ENCODE data around the gene PLEKHF1. TPM values are rescaled to one million over a fixed set of nuclear protein-coding genes. Genes with fewer than 3 reads are reported as not detected.

The PLEKHF1 gene
- total and polyA plus RNA-seq, 2 donors (not counting 1 experiment from before 2014, with no cell fraction given), result 5.5 to 9.8 TPM

GRCh38 chr19:29630655-29631054 lies 34.6 kb upstream of the PLEKHF1 start:
- Histone ChIP-seq H3K4me2 (replicated peaks; ENCODE audit: low read depth, low read length, poor library complexity, severe bottlenecking) (no peak overlapping the region), H4K20me1 (ENCODE audit: control insufficient read depth, insufficient read depth, low read length, poor library complexity, severe bottlenecking) (no peaks in the 10 kb centered on the region), H3K79me2 (ENCODE audit: control insufficient read depth, insufficient read depth, low read length) (no peaks in the 10 kb centered on the region), H3K27ac (ENCODE audit: low read length in 2 of 2) (no peak overlapping the region), H3K36me3 (replicated peaks in 1 of 2; ENCODE audit: control extremely low read depth in 1 of 2, control insufficient read depth in 1 of 2, extremely low read depth in 1 of 2, insufficient read depth in 2 of 2, low read length in 1 of 2) (no peaks in the 10 kb centered on the region), H3K4me3 (ENCODE audit: control extremely low read depth in 1 of 5, extremely low read depth in 1 of 5, insufficient read depth in 1 of 5, low read depth in 2 of 5, low read length in 4 of 5) (no peak overlapping the region), H2AFZ (ENCODE audit: insufficient read depth, low read depth, low read length, poor library complexity, severe bottlenecking) (no peak overlapping the region), H3K27me3 (replicated peaks in 1 of 4; ENCODE audit: control extremely low read depth in 1 of 4, control insufficient read depth in 3 of 4, insufficient read depth in 4 of 4, low read length in 3 of 4) (no peaks in the 10 kb centered on the region), H3K9ac (ENCODE audit: low read length) (no peak overlapping the region), H3K9me3 (ENCODE audit: control extremely low read depth in 1 of 3, control insufficient read depth in 2 of 3, insufficient read depth in 1 of 3, low read length in 2 of 3) (no peaks in the 10 kb centered on the region), H3K4me1 (ENCODE audit: control insufficient read depth in 2 of 2, insufficient read depth in 2 of 2, low read length in 2 of 2) (no peaks in the 10 kb centered on the region)
- CTCF ChIA-PET, result interaction anchor here (1.2 kb wide), 1 partner anchor 86 kb away, joined by 3 read pairs; no protein-coding TSS in a partner anchor
- intact Hi-C loops (cut with micrococcal nuclease), result no loop called here
- peaks cover 4% of the 10 kb centered on the region for H3K9me3 Mint-ChIP-seq (ENCODE audit: insufficient read depth)
- no peak for ATAC-seq (ENCODE audit: low read depth)
- no peaks in the 10 kb centered on the region for H3K27me3 Mint-ChIP-seq
- TF ChIP-seq CTCF (IDR thresholded peaks at IDR 0.05), result no peak
- no peak for TF ChIP-seq EZH2 (IDR thresholded peaks at IDR 0.05; ENCODE audit: borderline replicate concordance, insufficient read depth, low read depth, low read length, poor library complexity, severe bottlenecking)
- DNase-seq, result no peak
- POLR2A ChIA-PET, result no interaction called here
- WGBS (ENCODE audit: insufficient coverage), result 93% methylated on average over 2 of the region's 2 CpGs
- no peaks in the 10 kb centered on the region for H3K4me1 Mint-ChIP-seq
- no peak overlapping the region for H3K4me3 Mint-ChIP-seq
- H3K27ac Mint-ChIP-seq, result no peak overlapping the region

GRCh38 chr19:29631450-29631849 lies 33.8 kb upstream of the PLEKHF1 start:
- H3K27ac Mint-ChIP-seq, result no peak overlapping the region
- Histone ChIP-seq H3K9me3 (ENCODE audit: control extremely low read depth in 1 of 3, control insufficient read depth in 2 of 3, insufficient read depth in 1 of 3, low read length in 2 of 3) (no peaks in the 10 kb centered on the region), H3K4me2 (replicated peaks; ENCODE audit: low read depth, low read length, poor library complexity, severe bottlenecking) (no peak overlapping the region), H3K9ac (ENCODE audit: low read length) (no peak overlapping the region), H3K4me3 (ENCODE audit: control extremely low read depth in 1 of 5, extremely low read depth in 1 of 5, insufficient read depth in 1 of 5, low read depth in 2 of 5, low read length in 4 of 5) (no peak overlapping the region), H4K20me1 (ENCODE audit: control insufficient read depth, insufficient read depth, low read length, poor library complexity, severe bottlenecking) (no peaks in the 10 kb centered on the region), H3K27ac (ENCODE audit: low read length in 2 of 2) (no peak overlapping the region), H3K36me3 (replicated peaks in 1 of 2; ENCODE audit: control extremely low read depth in 1 of 2, control insufficient read depth in 1 of 2, extremely low read depth in 1 of 2, insufficient read depth in 2 of 2, low read length in 1 of 2) (no peaks in the 10 kb centered on the region), H3K4me1 (ENCODE audit: control insufficient read depth in 2 of 2, insufficient read depth in 2 of 2, low read length in 2 of 2) (no peaks in the 10 kb centered on the region), H2AFZ (ENCODE audit: insufficient read depth, low read depth, low read length, poor library complexity, severe bottlenecking) (no peak overlapping the region), H3K27me3 (replicated peaks in 1 of 4; ENCODE audit: control extremely low read depth in 1 of 4, control insufficient read depth in 3 of 4, insufficient read depth in 4 of 4, low read length in 3 of 4) (peaks cover 0 to 2% (median 0%) of the 10 kb centered on the region in 4 experiments), H3K79me2 (ENCODE audit: control insufficient read depth, insufficient read depth, low read length) (no peaks in the 10 kb centered on the region)
- no peaks in the 10 kb centered on the region for H3K27me3 Mint-ChIP-seq
- H3K9me3 Mint-ChIP-seq (ENCODE audit: insufficient read depth), result peaks cover 4% of the 10 kb centered on the region
- no peak overlapping the region for H3K4me3 Mint-ChIP-seq
- DNase-seq (no peak), ATAC-seq (ENCODE audit: low read depth) (no peak)
- ChIA-PET CTCF (no interaction called here), POLR2A (no interaction called here)
- intact Hi-C loops (cut with micrococcal nuclease), result no loop called here
- WGBS (ENCODE audit: insufficient coverage), result 89% methylated on average over 2 of the region's 3 CpGs
- TF ChIP-seq CTCF (IDR thresholded peaks at IDR 0.05) (no peak), EZH2 (IDR thresholded peaks at IDR 0.05; ENCODE audit: borderline replicate concordance, insufficient read depth, low read depth, low read length, poor library complexity, severe bottlenecking) (no peak)
- H3K4me1 Mint-ChIP-seq, result no peaks in the 10 kb centered on the region
